Measurements from ENCODE around the gene MUS81.

MUS81 gene

DNA sequence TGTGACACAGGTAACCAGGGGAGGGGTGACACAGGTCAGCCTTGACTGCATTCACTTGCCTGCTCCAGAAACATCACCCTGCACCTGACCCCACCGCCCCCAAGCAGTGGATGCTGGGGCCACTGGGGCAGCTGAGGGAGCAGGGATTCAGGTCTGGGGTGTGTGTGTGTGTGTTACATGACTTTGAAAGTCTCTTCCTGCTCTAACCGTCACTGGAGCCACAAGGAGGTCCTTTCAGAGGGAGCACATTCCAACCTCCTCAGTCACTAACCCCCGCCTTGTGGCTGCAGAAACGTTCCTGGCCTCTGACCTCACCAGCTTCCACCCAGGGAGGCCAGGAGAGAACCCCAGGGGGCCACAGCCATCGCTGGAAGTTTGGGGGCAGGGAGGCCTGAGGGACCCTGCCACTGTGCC is 42.8 kb downstream of the MUS81 start:
- Histone ChIP-seq H3K27me3 (ENCODE audit: control insufficient read depth, low read length) (peaks cover 45% of the 10 kb centered on the region), H3K4me2 (ENCODE audit: low read length) (no peak overlapping the region), H3K4me1 (ENCODE audit: control insufficient read depth, low read length) (peaks cover 18% of the 10 kb centered on the region), H3K27ac (ENCODE audit: low read depth, low read length) (no peak overlapping the region), H3K36me3 (ENCODE audit: control insufficient read depth, low read length) (no peaks in the 10 kb centered on the region), H4K20me1 (ENCODE audit: control insufficient read depth, insufficient read depth, low read depth, low read length) (no peaks in the 10 kb centered on the region), H3K9me2 (replicated peaks; ENCODE audit: control insufficient read depth, low read length) (no peaks in the 10 kb centered on the region), H3K79me2 (ENCODE audit: control insufficient read depth, low read length) (no peaks in the 10 kb centered on the region), H3K9me3 (ENCODE audit: control insufficient read depth, insufficient read depth, low read length) (no peaks in the 10 kb centered on the region), H3K4me3 (ENCODE audit: low read length) (no peak overlapping the region), H3F3A (ENCODE audit: control insufficient read depth, insufficient read depth) (no peaks in the 10 kb centered on the region; the same call in 1 of the 2 replicates)
- TF ChIP-seq, protein P1, sequence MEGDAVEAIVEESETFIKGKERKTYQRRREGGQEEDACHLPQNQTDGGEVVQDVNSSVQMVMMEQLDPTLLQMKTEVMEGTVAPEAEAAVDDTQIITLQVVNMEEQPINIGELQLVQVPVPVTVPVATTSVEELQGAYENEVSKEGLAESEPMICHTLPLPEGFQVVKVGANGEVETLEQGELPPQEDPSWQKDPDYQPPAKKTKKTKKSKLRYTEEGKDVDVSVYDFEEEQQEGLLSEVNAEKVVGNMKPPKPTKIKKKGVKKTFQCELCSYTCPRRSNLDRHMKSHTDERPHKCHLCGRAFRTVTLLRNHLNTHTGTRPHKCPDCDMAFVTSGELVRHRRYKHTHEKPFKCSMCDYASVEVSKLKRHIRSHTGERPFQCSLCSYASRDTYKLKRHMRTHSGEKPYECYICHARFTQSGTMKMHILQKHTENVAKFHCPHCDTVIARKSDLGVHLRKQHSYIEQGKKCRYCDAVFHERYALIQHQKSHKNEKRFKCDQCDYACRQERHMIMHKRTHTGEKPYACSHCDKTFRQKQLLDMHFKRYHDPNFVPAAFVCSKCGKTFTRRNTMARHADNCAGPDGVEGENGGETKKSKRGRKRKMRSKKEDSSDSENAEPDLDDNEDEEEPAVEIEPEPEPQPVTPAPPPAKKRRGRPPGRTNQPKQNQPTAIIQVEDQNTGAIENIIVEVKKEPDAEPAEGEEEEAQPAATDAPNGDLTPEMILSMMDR (IDR thresholded peaks at IDR 0.05; ENCODE audit: low read depth, low read length, poor library complexity, severe bottlenecking) = no peak
- TF ChIP-seq EZH2phosphoT487 (IDR thresholded peaks at IDR 0.05; ENCODE audit: borderline replicate concordance, low read length) = no peak

DNA sequence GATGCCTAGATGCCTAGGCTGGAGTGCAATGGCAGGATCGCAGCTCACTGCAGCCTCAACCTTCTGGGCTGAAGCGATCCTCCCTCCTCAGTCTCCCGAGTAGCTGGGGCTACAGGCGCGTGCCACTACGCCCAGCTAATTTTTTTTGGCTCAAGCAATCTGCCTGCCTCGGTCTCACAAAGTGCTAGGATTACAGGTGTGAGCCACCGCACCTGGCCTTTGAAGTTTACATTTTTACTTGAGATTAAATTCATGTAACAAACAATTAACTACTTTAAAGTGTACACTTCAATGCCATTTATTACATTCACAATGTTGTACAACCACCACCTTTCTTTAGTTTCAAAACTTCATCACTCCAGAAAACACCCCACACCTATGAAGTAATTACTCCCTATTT is 43.5 kb downstream of the MUS81 start:
- Histone ChIP-seq H3K4me1 (ENCODE audit: control insufficient read depth, low read length) (peaks cover 18% of the 10 kb centered on the region), H3K27me3 (ENCODE audit: control insufficient read depth, low read length) (peaks cover 40% of the 10 kb centered on the region), H3K79me2 (ENCODE audit: control insufficient read depth, low read length) (no peaks in the 10 kb centered on the region), H3K4me3 (ENCODE audit: low read length) (no peak overlapping the region), H4K20me1 (ENCODE audit: control insufficient read depth, insufficient read depth, low read depth, low read length) (no peaks in the 10 kb centered on the region), H3K9me3 (ENCODE audit: control insufficient read depth, insufficient read depth, low read length) (no peaks in the 10 kb centered on the region), H3K27ac (ENCODE audit: low read depth, low read length) (no peak overlapping the region), H3F3A (ENCODE audit: control insufficient read depth, insufficient read depth) (no peaks in the 10 kb centered on the region), H3K9me2 (replicated peaks; ENCODE audit: control insufficient read depth, low read length) (no peaks in the 10 kb centered on the region), H3K36me3 (ENCODE audit: control insufficient read depth, low read length) (no peaks in the 10 kb centered on the region), H3K4me2 (ENCODE audit: low read length) (no peak overlapping the region)
- TF ChIP-seq, protein P1 (IDR thresholded peaks at IDR 0.05; ENCODE audit: low read depth, low read length, poor library complexity, severe bottlenecking) = no peak
- no peak for TF ChIP-seq EZH2phosphoT487 (IDR thresholded peaks at IDR 0.05; ENCODE audit: borderline replicate concordance, low read length)

DNA sequence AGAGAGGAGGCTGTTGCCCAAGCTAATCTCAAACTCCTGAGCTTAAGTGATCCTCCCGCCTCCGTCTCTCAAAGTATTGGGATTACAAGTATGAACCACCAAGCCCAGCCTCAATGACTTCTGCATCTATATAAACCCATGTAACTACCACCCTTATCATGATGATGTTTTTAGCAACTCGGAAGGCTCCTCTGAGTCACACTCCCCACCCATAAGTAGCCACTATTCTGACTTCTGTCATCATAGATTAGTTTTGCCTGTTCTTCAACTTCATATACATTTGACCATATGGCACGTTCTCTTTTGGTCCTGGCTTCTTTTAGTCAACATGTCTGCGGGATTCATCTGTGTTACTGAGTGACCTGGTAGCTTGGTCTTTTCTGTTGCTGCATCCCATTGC is 46.4 kb downstream of the MUS81 start:
- Histone ChIP-seq H3K4me3 (ENCODE audit: low read length) (no peak overlapping the region), H3K79me2 (ENCODE audit: control insufficient read depth, low read length) (no peaks in the 10 kb centered on the region)
- TF ChIP-seq, protein P1 (IDR thresholded peaks at IDR 0.05; ENCODE audit: low read depth, low read length, poor library complexity, severe bottlenecking) = no peak
- TF ChIP-seq EZH2phosphoT487 (IDR thresholded peaks at IDR 0.05; ENCODE audit: borderline replicate concordance, low read length) = no peak

More for the DNA sequence above, 46.4 kb downstream of the MUS81 start:
- Histone ChIP-seq H3K9me3 (ENCODE audit: control insufficient read depth, insufficient read depth, low read length) (no peaks in the 10 kb centered on the region), H3K27me3 (ENCODE audit: control insufficient read depth, low read length) (peaks cover 45% of the 10 kb centered on the region), H3F3A (ENCODE audit: control insufficient read depth, insufficient read depth) (no peaks in the 10 kb centered on the region), H3K9me2 (replicated peaks; ENCODE audit: control insufficient read depth, low read length) (no peaks in the 10 kb centered on the region), H3K4me2 (ENCODE audit: low read length) (no peak overlapping the region), H3K4me1 (ENCODE audit: control insufficient read depth, low read length) (no peaks in the 10 kb centered on the region), H3K36me3 (ENCODE audit: control insufficient read depth, low read length) (no peaks in the 10 kb centered on the region), H3K27ac (ENCODE audit: low read depth, low read length) (no peak overlapping the region), H4K20me1 (ENCODE audit: control insufficient read depth, insufficient read depth, low read depth, low read length) (no peaks in the 10 kb centered on the region)

Measured in DOHH2 (cell line).